HG03175 (cell line): ENCODE results near the gene LRRC8B.
"Not testable (repeated sequence)": the region's sequence is repeated elsewhere in the genome, so short reads cannot be mapped to it uniquely, and the experiment has no call there.

Experiments
- ATAC-seq: cut with Tn5 transposase; IDR thresholded peaks from one replicate; pipeline ENCODE4 v1.9.1; 2021; ENCODE audit warnings: mild to moderate bottlenecking, moderate library complexity; ENCODE audit not compliant: unreplicated experiment

LRRC8B gene

DNA sequence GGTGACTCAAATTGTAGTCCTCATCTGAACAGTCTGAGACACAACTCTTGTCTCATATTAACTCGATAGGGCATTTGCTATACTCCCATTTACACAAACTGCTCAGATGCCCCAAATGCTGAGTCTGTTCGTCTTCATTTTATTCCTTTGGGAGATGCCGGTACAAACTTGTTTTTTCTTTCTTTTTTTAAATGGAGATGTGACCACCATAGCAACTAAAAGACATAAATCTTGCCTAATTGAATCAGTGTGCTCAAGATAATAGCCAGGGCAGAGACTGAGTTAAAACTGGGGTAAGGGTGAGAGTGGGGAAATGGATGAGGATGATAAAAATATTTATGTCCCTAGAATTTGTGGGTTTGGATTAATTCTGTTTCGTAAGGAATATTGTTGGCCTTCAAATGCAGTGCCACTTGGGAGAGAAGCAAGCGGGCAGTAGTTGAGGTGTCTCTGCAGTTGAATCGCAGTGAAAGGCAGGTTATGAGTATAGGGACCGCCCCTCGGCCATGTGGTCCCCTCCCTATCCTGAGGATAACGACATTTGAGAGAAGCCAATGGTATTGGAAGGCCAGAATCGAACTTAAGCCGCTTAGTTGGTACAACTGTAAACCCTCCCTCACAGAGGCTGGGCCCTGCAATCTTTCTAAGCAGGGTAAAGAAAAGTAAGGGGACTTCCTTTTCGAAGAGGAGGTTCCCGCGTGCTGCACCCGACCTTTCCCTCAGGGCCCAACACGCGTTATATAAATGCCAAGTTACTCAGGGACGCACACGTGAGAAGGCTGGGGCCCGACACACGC is 859 bp upstream of the LRRC8B start:
- peak; percentile 33 for ATAC-seq

DNA sequence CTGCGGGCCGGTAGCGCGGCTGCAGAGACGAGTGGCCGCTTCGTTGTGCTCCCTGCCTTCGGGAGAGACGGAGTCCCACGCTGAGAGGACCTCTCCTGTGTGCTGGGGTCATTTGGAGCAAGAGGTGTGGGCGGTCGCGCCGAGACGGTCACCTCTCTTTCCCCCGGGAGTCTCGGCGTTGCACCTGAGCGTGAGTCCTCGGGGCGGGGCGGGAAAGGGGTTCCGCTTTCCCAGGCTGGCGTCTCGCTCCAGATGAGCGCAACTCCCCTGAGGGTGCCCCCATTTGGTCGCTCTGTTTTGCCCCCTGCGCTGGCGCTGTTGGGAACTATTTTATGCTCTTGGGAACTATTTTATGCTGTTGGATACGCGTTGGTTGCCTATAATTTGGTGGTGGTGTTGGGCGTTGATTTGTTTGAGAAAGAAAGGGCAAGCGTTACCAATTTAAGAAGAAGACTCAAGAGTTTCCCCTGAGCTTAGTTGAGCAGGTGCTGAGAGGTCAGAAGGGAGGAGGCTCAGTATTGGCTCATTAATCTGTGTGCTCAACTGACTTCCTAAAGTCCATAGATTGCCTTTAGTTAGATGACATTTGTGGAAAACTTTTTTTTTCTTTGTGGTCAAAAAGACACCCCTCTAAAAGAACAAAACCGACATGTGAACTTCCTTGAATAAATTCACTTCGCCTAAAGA is 683 bp downstream of the LRRC8B start:
- ATAC-seq = no peak

DNA sequence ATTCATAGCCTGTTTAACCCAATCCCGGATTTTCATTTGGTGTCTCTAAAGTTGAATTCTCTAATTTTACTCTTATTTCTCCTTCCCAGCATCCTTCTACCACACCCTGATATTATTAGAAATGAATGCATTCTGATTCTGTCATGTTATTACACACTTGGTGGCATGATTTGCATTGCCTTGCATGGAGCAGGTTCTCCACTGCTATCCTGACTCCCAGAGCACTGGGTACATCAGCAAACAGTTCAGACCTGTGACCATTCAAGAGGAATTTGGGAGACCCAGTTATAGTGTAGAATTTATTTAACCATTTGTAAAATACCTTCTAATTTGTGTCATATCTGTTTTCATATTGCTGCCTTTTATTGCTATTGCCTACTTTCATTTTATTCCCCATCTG is 2.6 kb downstream of the LRRC8B start:
- no peak for ATAC-seq

DNA sequence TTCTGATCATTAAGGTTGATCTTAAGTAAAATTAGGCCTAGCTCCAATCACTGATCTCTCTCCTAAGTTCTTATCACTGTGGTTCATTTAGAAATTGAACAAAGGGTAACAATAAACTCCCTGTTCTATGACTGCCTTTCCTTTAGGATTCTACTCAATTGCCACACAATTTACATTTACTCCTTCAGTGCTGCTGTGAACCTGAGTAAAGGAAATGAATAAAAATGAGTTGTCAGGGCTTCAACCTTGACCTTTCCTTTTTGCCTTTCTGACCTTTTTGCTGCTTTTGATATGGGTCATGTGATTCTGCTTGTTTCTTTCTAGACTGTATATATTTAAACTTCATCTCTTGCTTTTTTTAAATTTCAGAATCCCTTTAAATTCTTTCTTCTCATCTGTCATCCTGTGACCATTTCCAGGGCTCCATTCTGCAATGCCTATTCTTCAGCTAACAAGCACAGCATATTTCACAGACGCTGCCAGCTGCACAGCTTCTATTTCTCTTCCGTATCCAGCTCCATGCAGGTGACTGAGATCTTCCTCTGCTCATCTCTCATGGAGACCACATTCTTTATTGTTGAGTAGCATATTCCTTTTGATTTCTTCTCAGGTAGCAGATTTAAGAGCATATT is 3.2 kb downstream of the LRRC8B start:
- ATAC-seq = no peak

- ATAC-seq = no peak
Observed at GRCh38 chr1:89528382-89528780, 3.8 kb downstream of the LRRC8B start.

- ATAC-seq = no peak
Observed at GRCh38 chr1:89529196-89529595, 4.6 kb downstream of the LRRC8B start.

- ATAC-seq = no peak
Observed at GRCh38 chr1:89530444-89531089, 5.9 kb downstream of the LRRC8B start.

- ATAC-seq = no peak
Observed at GRCh38 chr1:89531480-89532139, 7.0 kb downstream of the LRRC8B start.

GRCh38 chr1:89532228-89532627 is 7.6 kb downstream of the LRRC8B start:
- no peak for ATAC-seq

DNA sequence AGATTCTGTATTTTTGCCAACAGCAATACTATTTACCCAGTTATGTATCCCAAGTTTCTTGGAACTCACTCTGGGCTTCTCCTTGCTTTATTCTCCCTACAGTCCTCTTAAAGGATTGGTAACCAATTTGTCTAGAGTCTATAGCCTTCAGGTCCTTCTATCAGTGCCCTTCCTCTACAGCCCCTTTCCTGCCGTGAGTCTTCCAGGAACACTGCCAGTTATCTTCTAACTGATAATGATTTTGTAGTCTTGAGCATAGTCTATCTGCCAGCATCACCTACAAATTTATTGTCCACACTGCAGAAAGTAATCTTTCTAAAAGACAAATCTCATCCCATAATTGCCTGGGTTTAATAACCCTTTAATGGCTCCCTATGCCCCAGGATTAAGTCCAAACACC is 8.2 kb downstream of the LRRC8B start:
- ATAC-seq = no peak

DNA sequence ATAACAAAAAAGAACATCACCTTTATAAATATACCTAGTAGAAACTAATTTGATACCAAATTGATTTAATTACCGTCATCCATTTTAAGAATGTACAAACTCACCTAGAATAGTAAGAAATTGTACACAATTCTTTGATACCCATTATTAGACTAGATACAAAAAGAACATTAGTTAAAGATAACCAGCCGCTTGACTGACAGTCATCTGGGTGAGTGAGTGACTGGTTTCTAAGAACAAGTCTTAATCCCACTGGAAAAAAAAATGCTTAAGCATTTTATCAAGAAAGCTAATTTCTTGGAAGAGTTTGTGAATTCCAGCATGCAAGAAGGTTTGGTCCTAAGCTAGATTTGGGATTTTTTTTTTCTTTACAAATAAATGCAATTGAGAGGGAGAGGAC is 10.9 kb downstream of the LRRC8B start:
- ATAC-seq = no peak

DNA sequence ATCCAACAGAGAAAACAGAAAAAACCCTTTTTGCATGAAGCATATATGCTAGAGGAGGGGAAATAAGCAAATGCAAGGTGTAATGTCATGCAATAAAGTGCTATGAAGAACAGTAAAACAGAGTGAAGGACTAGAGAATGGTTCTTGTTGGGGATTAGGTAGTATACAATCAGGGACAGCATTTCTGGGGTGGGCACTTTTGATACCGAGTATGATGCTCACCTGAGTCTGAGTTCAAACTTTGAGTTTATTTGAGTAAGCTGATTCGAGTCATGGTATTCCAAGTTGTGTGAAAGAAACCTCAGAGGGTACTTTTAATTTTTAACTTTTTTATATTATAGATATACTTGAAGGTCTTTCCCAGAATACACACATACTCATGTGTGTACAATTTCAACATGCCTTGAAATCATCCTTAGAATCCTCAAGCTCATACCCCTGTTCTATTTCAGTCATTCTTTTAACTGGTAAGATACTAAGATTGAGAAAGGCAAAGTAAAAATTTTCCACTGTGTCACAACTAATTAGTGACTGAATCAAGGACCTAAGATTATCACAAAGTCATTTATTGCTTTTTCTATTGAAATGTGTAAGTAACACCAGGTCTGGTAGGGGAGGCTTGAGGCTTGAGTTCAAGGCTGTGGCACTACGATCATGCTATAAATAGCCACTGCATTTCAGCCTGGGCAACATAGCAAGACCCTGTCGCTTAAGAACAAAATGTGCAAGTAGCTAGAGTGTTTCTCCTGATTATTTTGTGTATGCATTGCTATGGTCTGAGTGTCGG is 12.1 kb downstream of the LRRC8B start:
- no peak for ATAC-seq

- ATAC-seq = no peak
Observed at GRCh38 chr1:89538361-89538760, 13.7 kb downstream of the LRRC8B start.

GRCh38 chr1:89539128-89539527 is 14.5 kb downstream of the LRRC8B start:
- ATAC-seq = no peak

DNA sequence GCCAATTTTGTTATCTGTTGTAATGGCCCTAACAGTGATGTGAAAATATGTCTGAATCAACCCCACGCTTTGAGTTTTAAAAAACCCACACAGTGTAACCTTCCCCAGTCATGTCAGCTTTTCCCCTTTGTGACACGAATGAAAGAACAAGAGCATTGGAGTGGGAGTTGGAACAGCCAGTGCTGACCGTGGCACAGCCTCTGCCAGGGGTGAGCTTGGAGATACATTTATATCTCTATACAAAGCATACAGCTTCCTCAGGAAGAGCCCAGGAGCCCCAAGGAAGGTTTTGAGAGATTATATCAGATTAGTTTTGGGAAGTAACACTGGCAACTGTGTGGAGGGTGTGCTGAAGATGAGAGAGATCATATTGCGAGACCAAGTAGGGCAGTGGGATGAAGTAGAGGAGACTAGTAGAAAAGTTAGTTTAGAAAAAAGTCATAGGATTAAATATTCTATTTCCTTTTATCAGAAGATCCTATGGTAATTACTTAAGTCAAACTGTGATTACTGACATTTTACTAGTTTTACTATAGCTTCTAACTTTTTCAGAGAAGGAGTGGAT is 15.9 kb downstream of the LRRC8B start:
- no peak for ATAC-seq

- ATAC-seq = no peak
Observed at GRCh38 chr1:89542345-89542744, 17.7 kb downstream of the LRRC8B start.

DNA sequence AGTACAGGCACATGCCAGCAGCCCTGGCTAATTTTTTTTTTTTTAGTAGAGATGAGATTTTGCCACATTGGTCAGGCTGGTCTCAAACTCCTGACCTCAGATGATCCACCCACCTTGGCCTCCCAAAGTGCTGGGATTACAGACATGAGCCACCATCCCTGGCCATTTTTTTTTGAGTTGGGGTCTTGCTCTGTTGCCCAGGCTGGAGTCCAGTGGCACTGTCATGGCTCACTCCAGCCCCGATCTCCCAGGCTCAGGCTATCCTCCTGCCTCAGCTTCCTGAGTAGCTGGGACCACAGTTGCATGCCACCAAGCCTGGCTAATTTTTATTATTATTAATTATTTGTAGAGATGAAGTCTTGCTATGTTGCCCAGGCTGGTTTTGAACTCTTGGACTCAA is 19.0 kb downstream of the LRRC8B start:
- not testable (repeated sequence) for ATAC-seq

GRCh38 chr1:89545264-89546038 is 20.8 kb downstream of the LRRC8B start:
- ATAC-seq = no peak
